Ovary (tissue), 9 donors: ENCODE results near the gene ABI3BP. TPM values are rescaled to one million over a fixed set of nuclear protein-coding genes. Genes with fewer than 3 reads are reported as not detected.

Experiments used
- DNase-seq, 5 donors: peaks; one replicate each; pipeline ENCODE4 v3.0.0-alpha.2; 2019 to 2020
- H3K27ac ChIP-seq, 2 donors: fragments of 200-600 bp; one replicate each; pipeline versions ENCODE4 v1.5.1 to v1.8.0; 2019 to 2022
- H3K27me3 ChIP-seq: fragments of 200-600 bp; one replicate; pipeline ENCODE4 v1.8.0; 2022
- H3K36me3 ChIP-seq: fragments of 200-600 bp; sonication (generic); one replicate; pipeline ENCODE4 v1.5.1; 2019
- H3K4me1 ChIP-seq: one replicate; pipeline ENCODE4 v1.8.1; 2013; ENCODE audit warnings: mild to moderate bottlenecking, moderate library complexity; ENCODE audit not compliant: insufficient read depth
- H3K4me3 ChIP-seq: fragments of 200-600 bp; sonication (generic); one replicate; pipeline ENCODE4 v1.5.1; 2017
- H3K9me3 ChIP-seq, 2 donors: fragments of 200-600 bp in 1 of 2; sonication (generic) in 1 of 2; one replicate each; pipeline versions ENCODE4 v1.5.1 to v1.8.1; 2013 to 2019; ENCODE audit warnings: mild to moderate bottlenecking in 1 of 2, moderate library complexity in 1 of 2
- EP300 ChIP-seq: sonication (generic); formaldehyde crosslinking; IDR thresholded peaks from one replicate; pipeline ENCODE4 v1.6.1; 2017; ENCODE audit warnings: antibody characterized with exemption
- POLR2A ChIP-seq: fragments of 450-650 bp; IDR thresholded peaks from one replicate; pipeline ENCODE4 v1.6.1; 2017; ENCODE audit warnings: antibody characterized with exemption, mild to moderate bottlenecking, moderate library complexity
- WGBS, 3 donors: extraction: QIAGEN DNeasy Blood & Tissue Kit in 1 of 3; methylation state at CpG; one replicate each; pipeline versions ENCODE4 v1.1.5 to v1.1.7; 2013 to 2017; 5-methylcytosine and 5-hydroxymethylcytosine counted together
- intact Hi-C, 4 donors: fragments of 100-400 bp; cut with DNase I; formaldehyde crosslinking; loops; one replicate each; pipeline versions ENCODE4 v1.11.0 to v1.15.1; 2022 to 2023
- polyA plus RNA-seq, 2 donors: library from polyadenylated mRNA; stranded (reverse); fragments of 200-250 nt in 1 of 2; fragments of 350-450 nt in 1 of 2; fragmentation: Illumina TruSeq in 1 of 2; extraction: RNeasy Lipid Tissue Mini Kit (QIAGEN cat#74804) in 1 of 2; gene quantifications; one replicate each; pipeline ENCODE4 v1.2.3, GENCODE V29; 2013 to 2014
- total RNA-seq, 7 donors: library from RNA; depleted of rRNA in 2 of 7; stranded (reverse); fragments of >200 nt in 2 of 7; fragmentation: NEBNext Ultra II Directional in 3 of 7; extraction: Animal tissue kit (Norgen Biotek cat#: 25700) in 3 of 7; gene quantifications; one replicate each; pipeline versions ENCODE4 v1.1.0 to v1.2.4, GENCODE V29; 2016 to 2023
- TF ChIP-seq, protein P1 (sequence below), 3 donors: fragments of 450-650 bp in 2 of 3; fragments of 200-600 bp in 1 of 3; IDR thresholded peaks; one replicate each; pipeline versions ENCODE4 v1.5.1 to v1.8.0; 2016 to 2022; ENCODE audit warnings: antibody characterized with exemption in 3 of 3, mild to moderate bottlenecking in 1 of 3
- donor health status: DM: no; HTN: no; CAD: no; lungs with moderate emphysema.
- donor health status: DM: no; HTN: no; CAD: no.
- donor health status: Bipolar disorder and iron deficiency.
- donor health status: DM: yes; HTN: yes; CAD: no.
- donor health status: DM: no; HTN: no; CAD: no.
- donor health status: DM: yes; HTN: yes; CAD: no.

Gene ABI3BP
- total and polyA plus RNA-seq, 9 donors, result 31.1 to 229 (median 84.1) TPM

- intact Hi-C loops, result no loop called here
- no peak overlapping the region for H3K4me3 ChIP-seq
- WGBS, 3 donors, result 43 to 49% (median 45%) methylated on average over 2 of the region's 2 CpGs
- no peak overlapping the region for H3K27ac ChIP-seq
- no peaks in the 10 kb centered on the region for H3K9me3 ChIP-seq
- no peaks in the 10 kb centered on the region for H3K4me1 ChIP-seq
- no peaks in the 10 kb centered on the region for H3K27me3 ChIP-seq
- H3K36me3 ChIP-seq, result no peaks in the 10 kb centered on the region
- DNase-seq, result no peak
- no peak for TF ChIP-seq POLR2A
- TF ChIP-seq EP300, result no peak
- TF ChIP-seq, protein P1, sequence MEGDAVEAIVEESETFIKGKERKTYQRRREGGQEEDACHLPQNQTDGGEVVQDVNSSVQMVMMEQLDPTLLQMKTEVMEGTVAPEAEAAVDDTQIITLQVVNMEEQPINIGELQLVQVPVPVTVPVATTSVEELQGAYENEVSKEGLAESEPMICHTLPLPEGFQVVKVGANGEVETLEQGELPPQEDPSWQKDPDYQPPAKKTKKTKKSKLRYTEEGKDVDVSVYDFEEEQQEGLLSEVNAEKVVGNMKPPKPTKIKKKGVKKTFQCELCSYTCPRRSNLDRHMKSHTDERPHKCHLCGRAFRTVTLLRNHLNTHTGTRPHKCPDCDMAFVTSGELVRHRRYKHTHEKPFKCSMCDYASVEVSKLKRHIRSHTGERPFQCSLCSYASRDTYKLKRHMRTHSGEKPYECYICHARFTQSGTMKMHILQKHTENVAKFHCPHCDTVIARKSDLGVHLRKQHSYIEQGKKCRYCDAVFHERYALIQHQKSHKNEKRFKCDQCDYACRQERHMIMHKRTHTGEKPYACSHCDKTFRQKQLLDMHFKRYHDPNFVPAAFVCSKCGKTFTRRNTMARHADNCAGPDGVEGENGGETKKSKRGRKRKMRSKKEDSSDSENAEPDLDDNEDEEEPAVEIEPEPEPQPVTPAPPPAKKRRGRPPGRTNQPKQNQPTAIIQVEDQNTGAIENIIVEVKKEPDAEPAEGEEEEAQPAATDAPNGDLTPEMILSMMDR (IDR thresholded peaks at IDR 0.05), result no peak
Measured at GRCh38 chr3:101009386-101009785, 16.2 kb upstream of the ABI3BP start.

DNA sequence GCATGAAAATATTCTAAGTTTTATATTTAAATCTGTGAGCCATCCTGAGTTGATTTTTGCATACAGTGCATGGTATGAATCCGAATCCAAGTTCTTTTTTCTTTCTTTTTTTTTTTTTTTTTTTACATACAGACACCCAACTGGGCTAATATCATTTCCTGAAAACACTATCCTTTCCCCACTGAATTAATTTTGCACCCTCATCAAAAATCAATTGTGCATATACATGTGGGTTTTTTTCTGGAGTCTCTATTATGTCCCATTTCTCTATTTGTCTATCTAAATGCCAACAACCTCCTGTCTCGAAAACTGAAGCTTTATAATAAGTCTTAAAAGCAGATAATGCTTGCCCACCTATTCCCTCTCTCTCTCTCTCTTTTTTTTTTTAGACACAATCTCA, 5.9 kb upstream of the ABI3BP start:
- H3K27me3 ChIP-seq, result no peaks in the 10 kb centered on the region
- TF ChIP-seq, protein P1 (IDR thresholded peaks at IDR 0.05), result no peak
- TF ChIP-seq POLR2A (no peak), EP300 (no peak)
- no peak overlapping the region for H3K27ac ChIP-seq
- H3K4me1 ChIP-seq, result no peaks in the 10 kb centered on the region
- intact Hi-C loops, result no loop called here
- H3K36me3 ChIP-seq, result no peaks in the 10 kb centered on the region
- no peak for DNase-seq
- WGBS, 3 donors, result 91 to 98% (median 93%) methylated on average over 2 of the region's 2 CpGs
- no peaks in the 10 kb centered on the region for H3K9me3 ChIP-seq
- H3K4me3 ChIP-seq, result no peak overlapping the region

DNA sequence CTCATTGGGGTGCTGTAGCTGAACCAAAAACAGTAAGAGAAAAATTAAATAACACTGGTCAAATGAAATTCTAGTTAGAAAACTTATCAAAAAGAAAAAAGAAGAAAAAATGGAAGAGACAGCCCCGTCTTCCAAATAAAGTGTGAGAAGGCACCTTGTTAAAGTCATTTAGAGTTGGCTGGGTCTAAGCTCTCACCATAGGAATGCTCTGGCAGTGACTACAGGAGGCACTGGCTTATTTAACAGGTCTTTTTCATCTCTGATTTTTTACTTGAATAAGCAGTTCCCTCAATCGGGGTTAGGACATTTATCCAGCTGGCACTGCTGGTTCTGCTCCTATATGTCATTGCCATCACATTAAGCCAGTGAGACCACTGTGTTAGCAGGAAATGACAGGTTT, 1.6 kb upstream of the ABI3BP start:
- no peaks in the 10 kb centered on the region for H3K27me3 ChIP-seq
- WGBS, 3 donors, result 72 to 92% (median 77%) methylated on average over 2 of the region's 2 CpGs
- no peaks in the 10 kb centered on the region for H3K36me3 ChIP-seq
- H3K9me3 ChIP-seq, result no peaks in the 10 kb centered on the region
- DNase-seq, result no peak
- intact Hi-C loops, result no loop called here
- H3K27ac ChIP-seq, result no peak overlapping the region
- peaks cover 1% of the 10 kb centered on the region for H3K4me1 ChIP-seq
- no peak overlapping the region for H3K4me3 ChIP-seq
- TF ChIP-seq POLR2A, result no peak
- TF ChIP-seq EP300, result no peak
- TF ChIP-seq, protein P1 (IDR thresholded peaks at IDR 0.05), result no peak

GRCh38 chr3:100994187-100994586, 966 bp upstream of the ABI3BP start:
- 62 to 67% (median 64%) methylated on average over 5 of the region's 5 CpGs for WGBS, 3 donors
- TF ChIP-seq POLR2A (no peak), EP300 (no peak)
- TF ChIP-seq, protein P1 (IDR thresholded peaks at IDR 0.05), result no peak
- H3K27ac ChIP-seq, result no peak overlapping the region
- intact Hi-C loops, result no loop called here
- DNase-seq, result no peak
- H3K4me1 ChIP-seq, result peaks cover 1% of the 10 kb centered on the region
- H3K9me3 ChIP-seq, result no peaks in the 10 kb centered on the region
- H3K4me3 ChIP-seq, result no peak overlapping the region
- no peaks in the 10 kb centered on the region for H3K36me3 ChIP-seq
- no peaks in the 10 kb centered on the region for H3K27me3 ChIP-seq
